NT2/D1 (cell line): ENCODE measurements around the gene PSMA7.

ENCODE experiments used
- YY1 ChIP-seq: IDR thresholded peaks from 2 replicates; pipeline ENCODE4 v1.6.1; 2011; ENCODE audit not compliant: insufficient read length, insufficient read depth
- ZNF274 ChIP-seq: IDR thresholded peaks from 2 replicates; pipeline ENCODE4 v1.6.1; 2011; ENCODE audit warnings: mild to moderate bottlenecking, low read depth, low read length

- TF ChIP-seq ZNF274 (no peak), YY1 (no peak)
Observed at GRCh38 chr20:62162765-62163484, 19.7 kb upstream of the PSMA7 start.
